Transverse colon (tissue), 3 donors: ENCODE results near the gene TNN.
"Not testable (repeated sequence)": the region's sequence is repeated elsewhere in the genome, so short reads cannot be mapped to it uniquely, and the experiment has no call there.

Experiments
- CTCF ChIP-seq, 5 experiments: fragments of 200-600 bp in 3 of 5; fragments of 450-650 bp in 2 of 5; sonication (generic) in 3 of 5; IDR thresholded peaks; 1 replicate in 2 of 5; 2 replicates in 3 of 5; pipeline ENCODE4 v1.5.1; 2016 to 2017; ENCODE audit warnings: antibody characterized with exemption in 5 of 5, inconsistent platforms in 3 of 5, mild to moderate bottlenecking in 2 of 5, moderate library complexity in 1 of 5
- EP300 ChIP-seq: sonication (generic); formaldehyde crosslinking; IDR thresholded peaks from one replicate; pipeline ENCODE4 v1.6.1; 2017; ENCODE audit warnings: antibody characterized with exemption, low read depth

GRCh38 chr1:175044591-175044990 is 23.0 kb upstream of the TNN start:
- not testable (repeated sequence) for TF ChIP-seq CTCF (IDR thresholded peaks at IDR 0.05); EP300
